Duodenal mucosa (tissue), 2 donors: ENCODE measurements around the gene CARMIL1.

Experiments used
- H3K27ac ChIP-seq: one replicate; pipeline ENCODE4 v1.7.0; 2013; ENCODE audit warnings: low read depth, low read length
- H3K27me3 ChIP-seq, 2 donors: one replicate each; pipeline ENCODE4 v1.7.0; 2013; ENCODE audit warnings: low read length in 2 of 2, control low read depth in 1 of 2; ENCODE audit not compliant: insufficient read depth in 2 of 2, control insufficient read depth in 1 of 2
- H3K36me3 ChIP-seq, 2 donors: one replicate each; pipeline ENCODE4 v1.7.0; 2013; ENCODE audit warnings: low read length in 2 of 2, control low read depth in 1 of 2; ENCODE audit not compliant: insufficient read depth in 2 of 2, control insufficient read depth in 1 of 2
- H3K4me1 ChIP-seq, 2 donors: one replicate each; pipeline ENCODE4 v1.7.0; 2013; ENCODE audit warnings: low read length in 2 of 2, control low read depth in 1 of 2; ENCODE audit not compliant: insufficient read depth in 2 of 2, control insufficient read depth in 1 of 2
- H3K4me3 ChIP-seq, 2 donors: one replicate each; pipeline ENCODE4 v1.7.0; 2013; ENCODE audit warnings: low read length in 2 of 2, low read depth in 1 of 2
- H3K9ac ChIP-seq, 2 donors: one replicate each; pipeline ENCODE4 v1.7.0; 2013; ENCODE audit warnings: low read length in 2 of 2, low read depth in 1 of 2
- H3K9me3 ChIP-seq, 2 donors: one replicate each; pipeline ENCODE4 v1.7.0; 2013; ENCODE audit warnings: low read length in 2 of 2, control low read depth in 1 of 2; ENCODE audit not compliant: control insufficient read depth in 1 of 2

Gene CARMIL1

GRCh38 chr6:25661129-25661779 is 382.1 kb downstream of the CARMIL1 start:
- no peaks in the 10 kb centered on the region for H3K36me3 ChIP-seq
- H3K9ac ChIP-seq: no peak overlapping the region
- no peaks in the 10 kb centered on the region for H3K9me3 ChIP-seq
- H3K4me3 ChIP-seq: no peak overlapping the region
- peaks cover 0 to 8% of the 10 kb centered on the region in 2 donors for H3K27me3 ChIP-seq
- no peaks in the 10 kb centered on the region for H3K4me1 ChIP-seq
- H3K27ac ChIP-seq: no peak overlapping the region

GRCh38 chr6:25665455-25665854 is 386.3 kb downstream of the CARMIL1 start:
- Histone ChIP-seq H3K9me3 (no peaks in the 10 kb centered on the region), H3K4me1 (no peaks in the 10 kb centered on the region), H3K27me3 (peaks cover 0 to 8% of the 10 kb centered on the region in 2 donors), H3K9ac (no peak overlapping the region), H3K27ac (no peak overlapping the region), H3K36me3 (no peaks in the 10 kb centered on the region), H3K4me3 (no peak overlapping the region)

DNA sequence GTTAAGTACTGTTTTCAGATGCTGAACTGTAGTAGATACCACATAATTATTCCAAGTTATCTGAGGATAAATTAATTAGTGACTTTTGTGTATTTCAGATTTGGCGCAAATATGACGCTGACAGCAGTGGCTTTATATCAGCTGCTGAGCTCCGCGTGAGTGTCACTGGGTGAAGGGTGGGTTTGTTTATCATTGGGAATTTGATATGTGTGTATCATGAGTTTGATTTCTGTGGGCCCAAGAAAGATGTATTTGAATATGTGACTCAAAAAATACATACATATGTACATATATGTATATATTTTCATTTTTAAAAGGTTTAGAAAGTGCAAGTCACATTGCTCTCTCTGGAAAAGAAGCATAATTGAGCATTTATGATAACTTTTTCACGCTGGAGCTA is 390.2 kb downstream of the CARMIL1 start:
- no peak overlapping the region for H3K27ac ChIP-seq
- H3K36me3 ChIP-seq: no peaks in the 10 kb centered on the region
- no peak overlapping the region for H3K4me3 ChIP-seq
- H3K9me3 ChIP-seq: no peaks in the 10 kb centered on the region
- H3K9ac ChIP-seq: no peak overlapping the region
- H3K4me1 ChIP-seq: no peaks in the 10 kb centered on the region
- peaks cover 0 to 6% of the 10 kb centered on the region in 2 donors for H3K27me3 ChIP-seq
